Activated CD4-positive, alpha-beta T cell treated with anti-CD3 and anti-CD28 coated beads, Interleukin-2, amount 50 U/mL, for 1 hour (primary cell): Measurements from ENCODE around the gene PHLDB1.
A peak's percentile ranks its signal among the peaks of the same experiment; 100 is the strongest.

Source experiments
- DNase-seq: peaks from one replicate; pipeline ENCODE4 v3.0.0-alpha.2; 2020

Gene PHLDB1

DNA sequence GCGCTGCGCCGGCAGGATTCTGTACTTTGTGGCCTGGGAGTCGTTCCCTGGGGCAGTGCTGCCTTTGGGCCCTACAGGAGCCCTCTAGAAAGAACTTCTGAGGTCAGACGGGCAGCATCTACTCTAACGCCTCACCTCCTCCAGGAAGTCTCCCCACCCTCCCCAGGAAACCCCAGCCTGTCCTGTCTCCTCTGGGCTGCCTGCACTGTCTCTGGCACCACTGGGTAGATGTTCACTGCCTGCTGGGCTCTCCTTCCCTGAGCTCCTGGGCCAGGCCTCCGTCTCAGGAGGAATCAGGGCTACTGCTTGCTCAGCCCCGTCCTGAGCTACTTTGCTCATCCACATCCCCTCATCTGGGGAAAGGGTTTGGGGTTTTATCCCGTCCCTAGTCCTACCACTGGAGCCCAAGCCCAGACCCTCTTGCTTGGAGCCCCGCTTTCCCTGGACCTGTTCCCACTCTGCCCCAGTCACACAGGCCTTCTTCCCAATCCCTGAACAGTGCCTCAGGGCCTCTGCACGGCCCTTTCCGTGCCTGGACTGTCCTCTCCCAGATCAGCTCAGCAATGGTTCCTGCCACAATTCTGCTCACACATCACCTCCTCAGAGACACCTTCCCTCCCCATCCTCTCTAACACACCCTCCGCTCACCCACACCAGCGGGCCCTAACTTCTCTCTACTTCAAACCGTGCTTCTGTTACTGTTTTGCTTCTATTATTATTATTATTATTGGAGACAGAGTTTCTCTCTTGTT is 83.3 kb downstream of the PHLDB1 start:
- DNase-seq: no peak

GRCh38 chr11:118691926-118692830 is 84.8 kb downstream of the PHLDB1 start:
- DNase-seq: peak; percentile 66

GRCh38 chr11:118694185-118694584 is 86.8 kb downstream of the PHLDB1 start:
- no peak for DNase-seq

GRCh38 chr11:118694771-118695170 is 87.4 kb downstream of the PHLDB1 start:
- no peak for DNase-seq

DNA sequence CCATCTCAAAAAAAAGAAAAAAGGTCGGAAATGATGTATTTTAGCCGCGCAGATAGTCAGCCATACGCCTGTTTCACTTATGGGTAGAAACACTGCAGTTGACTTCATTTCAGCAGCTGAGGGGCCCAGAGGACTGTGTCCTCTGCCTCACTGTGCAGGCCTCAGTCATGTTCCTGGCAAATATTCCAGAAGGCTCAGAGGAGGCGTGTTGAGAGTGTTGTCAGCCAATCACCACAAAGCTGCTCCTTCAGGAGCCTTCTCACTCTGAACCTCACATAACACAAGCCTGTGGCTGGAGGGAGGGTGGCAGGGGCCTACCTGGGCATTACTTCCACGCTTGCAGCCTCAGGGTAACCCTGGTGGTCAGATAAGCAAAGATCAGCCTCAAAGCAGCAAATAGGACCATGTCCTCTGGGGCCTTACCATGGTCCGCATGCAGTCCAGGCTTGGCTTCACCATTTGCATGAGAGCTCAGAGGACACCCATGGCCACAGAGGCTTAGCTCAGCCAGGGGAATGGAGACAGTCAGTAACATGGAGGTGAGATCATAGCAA is 89.3 kb downstream of the PHLDB1 start:
- DNase-seq: no peak

GRCh38 chr11:118697346-118697745 is 89.9 kb downstream of the PHLDB1 start:
- no peak for DNase-seq

DNA sequence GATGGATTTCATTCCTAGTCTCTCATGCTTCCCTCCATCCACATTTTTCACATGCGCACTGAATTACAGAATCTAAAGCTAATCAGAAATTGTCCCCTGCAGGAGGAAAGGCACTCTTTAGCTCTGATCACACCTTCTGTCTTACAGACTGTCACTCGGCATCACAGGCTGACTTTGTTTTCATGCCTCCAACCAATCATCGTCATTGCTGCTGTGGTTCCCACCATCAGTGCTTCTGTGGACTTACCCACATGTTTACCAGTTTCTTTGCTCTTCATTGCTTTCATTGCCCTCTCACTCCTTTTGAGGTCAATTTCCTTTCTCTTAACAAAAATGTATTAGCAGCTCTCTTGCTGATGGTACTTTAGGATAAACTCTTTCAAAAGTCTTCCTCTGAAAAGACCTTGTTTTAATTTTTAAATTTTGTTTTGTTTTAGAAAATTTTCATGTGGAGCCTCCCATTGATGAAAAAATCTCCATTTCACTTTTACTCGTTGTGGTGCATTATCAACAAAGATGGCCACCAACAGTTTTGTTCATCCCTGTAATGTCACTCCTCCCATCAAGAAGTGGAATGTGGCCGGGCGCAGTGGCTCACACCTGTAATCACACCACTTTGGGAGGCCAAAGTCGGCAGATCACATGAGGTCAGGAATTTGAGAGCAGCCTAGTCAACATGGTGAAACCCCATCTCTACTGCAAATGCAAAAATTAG is 92.2 kb downstream of the PHLDB1 start:
- peak; percentile 60 for DNase-seq

DNA sequence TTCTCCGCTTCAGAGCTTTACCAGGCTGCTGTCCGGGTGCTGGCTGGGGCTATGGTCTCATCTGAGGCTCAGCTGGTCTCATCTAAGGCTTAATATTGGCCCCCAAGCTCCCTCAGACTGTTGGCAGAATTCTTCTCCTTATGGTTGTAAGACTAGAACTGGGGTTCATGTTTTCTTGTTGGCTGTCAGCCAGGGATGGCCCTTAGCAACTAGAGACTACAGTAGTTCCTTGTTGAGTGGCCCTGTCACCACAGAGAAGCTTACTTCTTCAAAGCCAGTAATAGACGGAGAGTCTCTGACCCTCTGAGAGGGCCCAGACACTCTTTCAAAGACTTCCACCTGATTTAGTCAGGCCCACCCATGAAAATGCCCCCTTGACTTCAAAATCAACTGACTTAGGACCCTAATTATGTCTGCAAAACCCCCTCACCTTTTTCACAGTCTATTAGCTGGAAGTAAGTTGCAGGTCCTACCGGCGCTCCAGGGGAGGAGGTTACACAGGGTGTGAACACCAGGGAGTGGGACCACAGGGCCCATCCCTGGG is 96.2 kb downstream of the PHLDB1 start:
- DNase-seq: no peak

GRCh38 chr11:118705111-118705741 is 97.8 kb downstream of the PHLDB1 start:
- DNase-seq: peak; percentile 34

- DNase-seq: no peak
These were observed 98.6 kb downstream of the PHLDB1 start for GRCh38 chr11:118705791-118706545.

- DNase-seq: no peak
These were observed 99.1 kb downstream of the PHLDB1 start for GRCh38 chr11:118706546-118706825.
